ENCODE results near the gene GRXCR1.

Gene GRXCR1

GRCh38 chr4:42945874-42946273 lies 53.4 kb downstream of the GRXCR1 start:
- Histone ChIP-seq H3K9me3 (ENCODE audit: insufficient read depth, low read depth, low read length) (no peaks in the 10 kb centered on the region), H3K9ac (ENCODE audit: low read depth, low read length, poor library complexity, severe bottlenecking) (no peak overlapping the region), H3K4me2 (ENCODE audit: low read depth, low read length, poor library complexity, severe bottlenecking) (no peak overlapping the region), H3K36me3 (ENCODE audit: insufficient read depth, low read length) (no peaks in the 10 kb centered on the region), H2AFZ (ENCODE audit: low read length) (no peak overlapping the region), H4K20me1 (ENCODE audit: insufficient read depth, low read length, poor library complexity, severe bottlenecking) (no peaks in the 10 kb centered on the region), H3K4me3 (ENCODE audit: low read length, poor library complexity, severe bottlenecking) (no peak overlapping the region), H3K27me3 (ENCODE audit: insufficient read depth, low read length, poor library complexity, severe bottlenecking) (no peaks in the 10 kb centered on the region), H3K4me1 (ENCODE audit: insufficient read depth, low read length, poor library complexity, severe bottlenecking) (no peaks in the 10 kb centered on the region), H3K9me2 (replicated peaks; ENCODE audit: low read depth, low read length) (no peaks in the 10 kb centered on the region), H3K79me2 (ENCODE audit: insufficient read depth, low read length) (no peaks in the 10 kb centered on the region), H3F3A (ENCODE audit: low read depth) (no peaks in the 10 kb centered on the region)
- TF ChIP-seq CTCF (conservative IDR thresholded peaks at IDR 0.05; ENCODE audit: low read length) (no peak), EZH2phosphoT487 (IDR thresholded peaks at IDR 0.05; ENCODE audit: borderline replicate concordance) (no peak)

GRCh38 chr4:42953321-42953720 lies 60.8 kb downstream of the GRXCR1 start:
- TF ChIP-seq CTCF (conservative IDR thresholded peaks at IDR 0.05; ENCODE audit: low read length) (no peak), EZH2phosphoT487 (IDR thresholded peaks at IDR 0.05; ENCODE audit: borderline replicate concordance) (no peak)
- no peaks in the 10 kb centered on the region for H3F3A ChIP-seq (ENCODE audit: low read depth)
- no peaks in the 10 kb centered on the region for H4K20me1 ChIP-seq (ENCODE audit: insufficient read depth, low read length, poor library complexity, severe bottlenecking)
- no peak overlapping the region for H2AFZ ChIP-seq (ENCODE audit: low read length)
- no peaks in the 10 kb centered on the region for H3K9me3 ChIP-seq (ENCODE audit: insufficient read depth, low read depth, low read length)
- no peaks in the 10 kb centered on the region for H3K27me3 ChIP-seq (ENCODE audit: insufficient read depth, low read length, poor library complexity, severe bottlenecking)
- no peaks in the 10 kb centered on the region for H3K9me2 ChIP-seq (replicated peaks; ENCODE audit: low read depth, low read length)
- H3K79me2 ChIP-seq (ENCODE audit: insufficient read depth, low read length), result no peaks in the 10 kb centered on the region
- no peak overlapping the region for H3K4me2 ChIP-seq (ENCODE audit: low read depth, low read length, poor library complexity, severe bottlenecking)
- no peak overlapping the region for H3K4me3 ChIP-seq (ENCODE audit: low read length, poor library complexity, severe bottlenecking)
- H3K4me1 ChIP-seq (ENCODE audit: insufficient read depth, low read length, poor library complexity, severe bottlenecking), result no peaks in the 10 kb centered on the region
- no peaks in the 10 kb centered on the region for H3K36me3 ChIP-seq (ENCODE audit: insufficient read depth, low read length)
- no peak overlapping the region for H3K9ac ChIP-seq (ENCODE audit: low read depth, low read length, poor library complexity, severe bottlenecking)

- Histone ChIP-seq H4K20me1 (ENCODE audit: insufficient read depth, low read length, poor library complexity, severe bottlenecking) (no peaks in the 10 kb centered on the region), H3K4me3 (ENCODE audit: low read length, poor library complexity, severe bottlenecking) (no peak overlapping the region), H3K27me3 (ENCODE audit: insufficient read depth, low read length, poor library complexity, severe bottlenecking) (no peaks in the 10 kb centered on the region), H3K36me3 (ENCODE audit: insufficient read depth, low read length) (no peaks in the 10 kb centered on the region), H3K9ac (ENCODE audit: low read depth, low read length, poor library complexity, severe bottlenecking) (no peak overlapping the region), H3F3A (ENCODE audit: low read depth) (no peaks in the 10 kb centered on the region), H3K79me2 (ENCODE audit: insufficient read depth, low read length) (no peaks in the 10 kb centered on the region), H3K4me2 (ENCODE audit: low read depth, low read length, poor library complexity, severe bottlenecking) (no peak overlapping the region), H3K4me1 (ENCODE audit: insufficient read depth, low read length, poor library complexity, severe bottlenecking) (no peaks in the 10 kb centered on the region), H2AFZ (ENCODE audit: low read length) (no peak overlapping the region), H3K9me2 (replicated peaks; ENCODE audit: low read depth, low read length) (no peaks in the 10 kb centered on the region), H3K9me3 (ENCODE audit: insufficient read depth, low read depth, low read length) (no peaks in the 10 kb centered on the region)
- TF ChIP-seq EZH2phosphoT487 (IDR thresholded peaks at IDR 0.05; ENCODE audit: borderline replicate concordance) (no peak), CTCF (conservative IDR thresholded peaks at IDR 0.05; ENCODE audit: low read length) (no peak)
These were observed 62.6 kb downstream of the GRXCR1 start for GRCh38 chr4:42954963-42955669.

Data from Loucy (cell line).